Stromal cell of bone marrow (primary cell): Measurements from ENCODE around the gene TMEM184A.

Experiments used
- DNase-seq: peaks from one replicate; pipeline ENCODE4 v3.0.0-alpha.2; 2012; ENCODE audit warnings: low read depth

The TMEM184A gene

GRCh38 chr7:1555813-1556543, at the start of gene TMEM184A:
Gene TMEM184A (minus strand): TSS chr7:1556205. CDS start chr7:1555484, 721 bp downstream.
- DNase-seq = no peak

GRCh38 chr7:1604383-1604782, 48.4 kb upstream of the TMEM184A start:
- no peak for DNase-seq

DNA sequence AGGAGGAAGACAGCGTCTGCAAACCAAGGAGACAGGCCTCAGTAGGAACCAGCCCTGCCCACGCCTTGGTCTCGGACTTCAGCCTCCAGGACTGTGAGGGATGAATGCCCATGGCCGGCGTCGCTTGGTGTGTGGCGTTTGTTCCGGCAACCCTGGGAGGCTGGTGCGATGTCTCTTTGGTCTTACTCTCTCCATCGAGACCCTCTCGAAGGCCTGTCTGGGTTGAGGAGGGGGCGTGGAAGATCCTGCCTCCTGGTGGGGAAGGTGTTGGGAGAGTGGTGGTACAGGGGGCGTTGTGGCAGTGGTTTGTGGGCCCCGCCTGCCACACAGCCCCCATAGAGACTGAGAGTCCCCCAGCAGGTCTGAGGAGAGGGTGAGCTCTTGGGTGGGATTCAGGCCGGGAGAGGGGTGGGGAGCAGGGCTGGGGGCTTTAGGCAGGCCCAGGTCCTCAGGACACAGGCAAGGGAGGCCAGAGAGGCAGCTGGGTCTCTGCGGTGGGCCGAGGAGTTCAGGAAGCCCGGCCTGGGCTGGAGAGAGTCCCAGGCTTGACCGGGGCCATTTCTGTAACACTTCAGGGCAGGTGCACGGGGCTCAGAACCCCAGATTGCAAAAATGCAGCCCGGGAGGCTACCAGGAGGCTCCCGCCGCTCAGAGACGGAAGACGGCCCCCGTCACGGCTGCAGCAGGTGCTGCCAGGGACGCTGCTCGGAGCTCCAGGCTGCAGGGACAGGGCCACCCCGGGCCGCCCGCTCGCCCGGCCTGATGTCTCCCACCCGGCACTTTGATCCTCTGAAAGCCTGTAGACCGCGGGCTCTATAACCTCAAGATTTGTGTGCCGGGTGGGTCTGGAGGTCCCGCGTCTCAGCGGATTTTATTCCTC, 47.6 kb upstream of the TMEM184A start:
- no peak for DNase-seq

- DNase-seq = no peak
Observed at GRCh38 chr7:1602386-1602785, 46.4 kb upstream of the TMEM184A start.

GRCh38 chr7:1601956-1602355, 46.0 kb upstream of the TMEM184A start:
- DNase-seq = no peak

- no peak for DNase-seq
Observed at GRCh38 chr7:1599640-1600395, 43.8 kb upstream of the TMEM184A start.

- DNase-seq = no peak
Observed at GRCh38 chr7:1598961-1599639, 43.1 kb upstream of the TMEM184A start.

- no peak for DNase-seq
Observed at GRCh38 chr7:1598286-1598685, 42.3 kb upstream of the TMEM184A start.

- DNase-seq = no peak
Observed at GRCh38 chr7:1597791-1598190, 41.8 kb upstream of the TMEM184A start.

- no peak for DNase-seq
Observed at GRCh38 chr7:1597066-1597760, 41.2 kb upstream of the TMEM184A start.

DNA sequence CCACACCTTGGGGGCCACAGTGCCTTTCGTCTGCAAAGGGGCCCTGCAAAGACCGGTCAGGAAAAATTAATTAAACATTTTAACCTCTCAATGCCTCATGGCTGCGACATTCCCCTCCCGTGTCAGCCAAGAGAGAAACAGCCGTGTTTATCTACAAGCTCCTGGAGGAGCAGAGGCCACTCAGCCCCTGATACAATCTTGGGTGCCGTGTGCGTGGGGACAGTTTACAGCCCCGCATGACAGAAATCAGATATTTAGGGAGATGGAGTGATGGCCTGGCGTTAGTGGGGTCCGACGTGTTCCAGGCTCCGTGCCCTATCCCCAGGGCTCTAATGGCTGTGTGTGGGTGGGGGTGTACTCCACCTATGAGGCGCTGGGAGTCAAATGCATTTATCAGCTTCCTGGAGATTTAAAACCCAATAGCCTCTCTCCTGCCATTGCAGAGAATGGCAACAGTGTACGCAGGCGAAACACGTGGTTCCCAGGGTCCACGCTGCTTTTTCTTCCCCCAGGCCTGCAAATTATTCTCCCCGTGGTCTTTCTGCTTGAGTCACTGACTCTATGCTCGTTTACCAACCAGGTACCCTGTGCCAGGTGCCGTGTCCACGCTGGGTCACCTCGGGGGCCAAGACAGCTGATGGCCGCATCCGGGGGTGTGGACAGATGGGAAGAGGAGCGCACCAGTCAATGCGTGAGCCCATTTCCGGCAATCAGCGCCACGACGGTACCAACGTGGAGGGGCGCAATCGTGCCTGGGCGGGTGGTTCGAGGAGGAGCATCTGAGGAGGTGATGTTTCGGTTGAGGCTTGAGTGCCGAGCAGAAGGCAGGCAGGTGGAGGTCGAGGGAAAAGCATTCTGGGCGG, 40.4 kb upstream of the TMEM184A start:
- DNase-seq = no peak

DNA sequence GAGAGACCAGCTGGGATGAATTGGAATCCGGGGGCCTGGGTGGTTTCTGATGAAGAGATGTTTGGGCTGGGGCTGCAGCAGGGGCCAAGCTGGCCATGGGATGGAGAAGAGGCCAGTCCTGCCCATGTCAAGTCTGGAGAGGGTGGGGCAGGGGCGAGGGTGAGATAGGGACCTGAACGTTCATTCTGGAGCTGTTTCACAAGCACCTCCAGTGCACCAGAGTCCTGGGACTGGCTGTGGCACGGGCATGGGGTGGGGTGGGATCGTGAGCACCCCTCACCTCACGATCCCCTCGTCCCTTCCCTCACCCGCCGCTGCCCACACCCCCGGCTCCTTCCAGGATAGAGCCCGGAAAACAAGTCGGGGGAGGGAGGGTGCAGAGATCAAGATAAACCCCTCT, 39.6 kb upstream of the TMEM184A start:
- DNase-seq = no peak

DNA sequence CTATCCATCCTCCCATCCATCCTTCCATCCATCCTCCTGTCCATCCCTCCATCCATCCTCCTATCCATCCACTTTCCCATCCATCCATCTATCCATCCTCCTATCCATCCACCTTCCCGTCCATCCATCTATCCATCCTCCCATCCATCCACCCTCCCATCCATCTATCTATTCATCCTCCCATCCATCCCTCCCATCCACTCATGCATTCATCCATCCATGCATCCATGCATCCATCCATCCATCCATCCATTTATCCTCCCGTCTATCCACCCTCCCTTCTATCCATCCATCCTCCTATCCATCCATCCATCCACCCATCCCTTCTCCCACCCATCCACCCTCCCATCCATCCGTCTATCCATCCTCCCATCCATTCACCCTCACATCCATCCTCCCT, 39.0 kb upstream of the TMEM184A start:
- no peak for DNase-seq

GRCh38 chr7:1593904-1594421, 38.0 kb upstream of the TMEM184A start:
- DNase-seq = no peak

GRCh38 chr7:1593091-1593866, 37.3 kb upstream of the TMEM184A start:
- no peak for DNase-seq

DNA sequence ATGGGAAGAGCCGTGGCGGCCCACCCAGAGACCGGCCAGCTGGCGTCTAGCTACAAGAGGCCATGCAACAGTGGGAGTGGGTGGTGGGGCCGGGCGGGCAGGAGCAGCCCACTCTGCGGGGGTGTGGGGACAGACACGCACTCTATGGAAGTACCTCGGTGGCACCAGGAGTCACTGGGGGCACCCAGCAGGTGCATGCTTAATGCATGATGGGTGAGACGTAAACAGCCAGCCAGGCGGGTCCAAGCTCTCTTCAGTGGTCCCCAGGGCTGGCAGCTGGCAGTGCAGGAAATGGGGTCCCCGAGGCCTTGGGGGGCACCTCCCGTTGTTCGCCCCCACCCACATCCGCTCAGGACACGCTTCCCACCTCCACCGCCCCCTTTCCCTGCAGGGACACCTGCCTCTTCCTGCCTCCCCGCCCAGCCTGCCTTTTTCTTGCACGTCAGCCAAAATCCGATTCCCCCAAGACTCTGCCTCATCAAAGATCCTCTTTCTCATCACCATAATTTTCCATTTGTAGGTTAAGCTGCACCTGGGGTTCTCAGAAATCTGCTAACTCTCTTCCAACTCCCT, 36.4 kb upstream of the TMEM184A start:
- DNase-seq = no peak

- no peak for DNase-seq
Observed at GRCh38 chr7:1591876-1592275, 35.9 kb upstream of the TMEM184A start.

- DNase-seq = no peak
Observed at GRCh38 chr7:1591396-1591795, 35.4 kb upstream of the TMEM184A start.

- no peak for DNase-seq
Observed at GRCh38 chr7:1590887-1591286, 34.9 kb upstream of the TMEM184A start.
